ENCODE results near the gene DYSF. TPM values are rescaled to one million over a fixed set of nuclear protein-coding genes. Genes with fewer than 3 reads are reported as not detected.

The DYSF gene
- total RNA-seq, 4 donors from 2014 or later = 2.4 to 10.6 (median 4.3) TPM

- Histone ChIP-seq H3K27me3 (peaks cover 0 to 9% (median 0%) of the 10 kb centered on the region in 4 donors), H3K36me3 (peaks cover 0 to 6% (median 0%) of the 10 kb centered on the region in 3 donors), H3K4me1 (no peaks in the 10 kb centered on the region), H3K9me3 (no peaks in the 10 kb centered on the region), H3K4me3 (no peak overlapping the region), H3K27ac (no peak overlapping the region)
- intact Hi-C loops (cut with DNase I) = no loop called here
- TF ChIP-seq POLR2A (IDR thresholded peaks at IDR 0.05) (no peak), CTCF (IDR thresholded peaks at IDR 0.05) (peak in 5 of 6 experiments; percentile 25 to 58 (median 42))
- no peak for DNase-seq
- WGBS, 2 donors = 72 to 77% methylated on average over 7 of the region's 7 CpGs
Measured at GRCh38 chr2:71530641-71531332, 77.4 kb downstream of the DYSF start.

GRCh38 chr2:71531522-71532047 lies 78.2 kb downstream of the DYSF start:
- no peak overlapping the region for H3K4me3 ChIP-seq
- no peak for DNase-seq
- H3K36me3 ChIP-seq = no peaks in the 10 kb centered on the region
- peaks cover 0 to 9% (median 0%) of the 10 kb centered on the region in 4 donors for H3K27me3 ChIP-seq
- no peaks in the 10 kb centered on the region for H3K9me3 ChIP-seq
- no peak overlapping the region for H3K27ac ChIP-seq
- intact Hi-C loops (cut with DNase I) = no loop called here
- TF ChIP-seq CTCF (IDR thresholded peaks at IDR 0.05) (no peak), POLR2A (IDR thresholded peaks at IDR 0.05) (no peak)
- WGBS, 2 donors = 47 to 51% methylated on average over 9 of the region's 9 CpGs
- peaks cover 0 to 5% (median 0%) of the 10 kb centered on the region in 3 donors for H3K4me1 ChIP-seq

- no peak for DNase-seq
- Histone ChIP-seq H3K4me3 (no peak overlapping the region), H3K36me3 (no peaks in the 10 kb centered on the region), H3K9me3 (no peaks in the 10 kb centered on the region), H3K27ac (no peak overlapping the region), H3K27me3 (peaks cover 0 to 9% (median 0%) of the 10 kb centered on the region in 4 donors), H3K4me1 (peaks cover 0 to 7% (median 0%) of the 10 kb centered on the region in 3 donors)
- WGBS, 2 donors = 63 to 75% methylated on average over 2 of the region's 2 CpGs
- intact Hi-C loops (cut with DNase I) = no loop called here
- TF ChIP-seq POLR2A (IDR thresholded peaks at IDR 0.05) (no peak), CTCF (IDR thresholded peaks at IDR 0.05) (no peak)
Measured at GRCh38 chr2:71532327-71532726, 79.0 kb downstream of the DYSF start.

GRCh38 chr2:71534201-71534600 lies 80.8 kb downstream of the DYSF start:
- no peak for DNase-seq
- no peaks in the 10 kb centered on the region for H3K36me3 ChIP-seq
- H3K4me1 ChIP-seq = peaks cover 0 to 7% (median 0%) of the 10 kb centered on the region in 3 donors
- TF ChIP-seq CTCF (IDR thresholded peaks at IDR 0.05) = no peak
- no peak for TF ChIP-seq POLR2A (IDR thresholded peaks at IDR 0.05)
- H3K27ac ChIP-seq = no peak overlapping the region
- H3K9me3 ChIP-seq = no peaks in the 10 kb centered on the region
- peaks cover 0 to 9% (median 0%) of the 10 kb centered on the region in 4 donors for H3K27me3 ChIP-seq
- 56 to 80% methylated on average over 1 of the region's 1 CpG for WGBS, 2 donors
- no peak overlapping the region for H3K4me3 ChIP-seq
- intact Hi-C loops (cut with DNase I) = no loop called here

GRCh38 chr2:71534826-71535225 lies 81.5 kb downstream of the DYSF start:
- H3K9me3 ChIP-seq = no peaks in the 10 kb centered on the region
- TF ChIP-seq CTCF (IDR thresholded peaks at IDR 0.05) = no peak
- TF ChIP-seq POLR2A (IDR thresholded peaks at IDR 0.05) = no peak
- H3K27me3 ChIP-seq = peaks cover 0 to 9% (median 0%) of the 10 kb centered on the region in 4 donors
- peaks cover 0 to 7% (median 0%) of the 10 kb centered on the region in 3 donors for H3K4me1 ChIP-seq
- WGBS, 2 donors = 50 to 80% methylated on average over 1 to 2 of the region's 4 CpGs
- no peak overlapping the region for H3K4me3 ChIP-seq
- no peaks in the 10 kb centered on the region for H3K36me3 ChIP-seq
- no peak for DNase-seq
- H3K27ac ChIP-seq = no peak overlapping the region
- intact Hi-C loops (cut with DNase I) = no loop called here

Measured in esophagus squamous epithelium (tissue), 5 donors.